ENCODE data around the gene ADPRS. TPM values are rescaled to one million over a fixed set of nuclear protein-coding genes. Genes with fewer than 3 reads are reported as not detected.

Gene ADPRS
- total RNA-seq, 1 donor, result 12.4 TPM

Other genes with a start within 250 kb of the ADPRS start
- gene AGO1, start 205.7 kb upstream of the ADPRS start, total RNA-seq, result 19.0 TPM
- gene AGO3, start 157.8 kb upstream of the ADPRS start, total RNA-seq, result 19.5 TPM
- gene TEKT2, start 4.8 kb upstream of the ADPRS start, total RNA-seq, result 0.10 TPM
- 1.9 TPM for gene COL8A2, start 36.3 kb downstream of the ADPRS start, total RNA-seq
- gene TRAPPC3, start 60.6 kb downstream of the ADPRS start, total RNA-seq, result 25.9 TPM
- gene MAP7D1, start 67.3 kb downstream of the ADPRS start, total RNA-seq, result 142 TPM
- gene THRAP3, start 135.6 kb downstream of the ADPRS start, total RNA-seq, result 82.9 TPM
- 1.5 TPM for gene SH3D21, start 217.5 kb downstream of the ADPRS start, total RNA-seq
- gene EVA1B, start 234.8 kb downstream of the ADPRS start, total RNA-seq, result 16.3 TPM